ENCODE results near the gene CLEC18B. TPM values are rescaled to one million over a fixed set of nuclear protein-coding genes. Genes with fewer than 3 reads are reported as not detected.
"Not testable (repeated sequence)": the region's sequence is repeated elsewhere in the genome, so short reads cannot be mapped to it uniquely, and the experiment has no call there.

Gene CLEC18B
- total RNA-seq, 2 donors from 2014 or later: 1.4 TPM; not detected in 1

- Histone ChIP-seq H3K4me3 (no peak overlapping the region), H3K36me3 (peaks cover 15% of the 10 kb centered on the region), H3K27ac (peak overlapping the region; percentile 65), H3K4me1 (ENCODE audit: control insufficient read depth in 1 of 2, low read depth in 2 of 2) (peaks cover 8 to 19% of the 10 kb centered on the region in 2 donors), H3K27me3 (replicated peaks; ENCODE audit: insufficient read depth) (no peaks in the 10 kb centered on the region), H3K9me3 (no peaks in the 10 kb centered on the region)
- DNase-seq (ENCODE audit: low spot score) (no peak), ATAC-seq (ENCODE audit: insufficient number of reproducible peaks, low FRiP score, low read depth) (no peak)
- no peak for TF ChIP-seq CTCF (IDR thresholded peaks at IDR 0.05)
These were observed 29.0 kb upstream of the CLEC18B start for GRCh38 chr16:74450236-74450635.

GRCh38 chr16:74449470-74449869, 28.2 kb upstream of the CLEC18B start:
- DNase-seq (ENCODE audit: low spot score): no peak

GRCh38 chr16:74448990-74449389, 27.7 kb upstream of the CLEC18B start:
- H3K36me3 ChIP-seq: peaks cover 15% of the 10 kb centered on the region
- peak; percentile 84 for ATAC-seq (ENCODE audit: insufficient number of reproducible peaks, low FRiP score, low read depth)

More at GRCh38 chr16:74449470-74449869, 28.2 kb upstream of the CLEC18B start:
- H3K36me3 ChIP-seq: peaks cover 15% of the 10 kb centered on the region
- peaks cover 8 to 19% of the 10 kb centered on the region in 2 donors for H3K4me1 ChIP-seq (ENCODE audit: control insufficient read depth in 1 of 2, low read depth in 2 of 2)
- H3K9me3 ChIP-seq: no peaks in the 10 kb centered on the region
- no peak overlapping the region for H3K4me3 ChIP-seq
- no peak for TF ChIP-seq CTCF (IDR thresholded peaks at IDR 0.05)
- peak overlapping the region; percentile 65 for H3K27ac ChIP-seq
- no peak for ATAC-seq (ENCODE audit: insufficient number of reproducible peaks, low FRiP score, low read depth)
- no peaks in the 10 kb centered on the region for H3K27me3 ChIP-seq (replicated peaks; ENCODE audit: insufficient read depth)

GRCh38 chr16:74447578-74447977, 26.3 kb upstream of the CLEC18B start:
- Histone ChIP-seq H3K4me3 (no peak overlapping the region), H3K4me1 (ENCODE audit: control insufficient read depth in 1 of 2, low read depth in 2 of 2) (peaks cover 8 to 19% of the 10 kb centered on the region in 2 donors), H3K27me3 (replicated peaks; ENCODE audit: insufficient read depth) (no peaks in the 10 kb centered on the region), H3K27ac (no peak overlapping the region), H3K9me3 (no peaks in the 10 kb centered on the region), H3K36me3 (peaks cover 10% of the 10 kb centered on the region)
- DNase-seq (ENCODE audit: low spot score): no peak
- no peak for TF ChIP-seq CTCF (IDR thresholded peaks at IDR 0.05)
- no peak for ATAC-seq (ENCODE audit: insufficient number of reproducible peaks, low FRiP score, low read depth)

More at GRCh38 chr16:74448990-74449389, 27.7 kb upstream of the CLEC18B start:
- TF ChIP-seq CTCF (IDR thresholded peaks at IDR 0.05): no peak
- Histone ChIP-seq H3K27me3 (replicated peaks; ENCODE audit: insufficient read depth) (no peaks in the 10 kb centered on the region), H3K27ac (peak overlapping the region; percentile 65), H3K4me1 (ENCODE audit: control insufficient read depth in 1 of 2, low read depth in 2 of 2) (peaks cover 8 to 19% of the 10 kb centered on the region in 2 donors), H3K9me3 (no peaks in the 10 kb centered on the region), H3K4me3 (no peak overlapping the region)
- peak; percentile 18 for DNase-seq (ENCODE audit: low spot score)

GRCh38 chr16:74446866-74447265, 25.6 kb upstream of the CLEC18B start:
- no peaks in the 10 kb centered on the region for H3K27me3 ChIP-seq (replicated peaks; ENCODE audit: insufficient read depth)
- no peaks in the 10 kb centered on the region for H3K9me3 ChIP-seq
- peaks cover 4% of the 10 kb centered on the region for H3K36me3 ChIP-seq
- DNase-seq (ENCODE audit: low spot score): no peak
- no peak overlapping the region for H3K27ac ChIP-seq
- H3K4me3 ChIP-seq: no peak overlapping the region
- H3K4me1 ChIP-seq (ENCODE audit: control insufficient read depth in 1 of 2, low read depth in 2 of 2): peaks cover 8 to 19% of the 10 kb centered on the region in 2 donors
- ATAC-seq (ENCODE audit: insufficient number of reproducible peaks, low FRiP score, low read depth): no peak
- TF ChIP-seq CTCF (IDR thresholded peaks at IDR 0.05): no peak

- not testable (repeated sequence) for DNase-seq (ENCODE audit: low spot score); H3K36me3 ChIP-seq; H3K27ac ChIP-seq; H3K4me1 ChIP-seq (ENCODE audit: control insufficient read depth in 1 of 2, low read depth in 2 of 2); ATAC-seq (ENCODE audit: insufficient number of reproducible peaks, low FRiP score, low read depth); H3K4me3 ChIP-seq; H3K27me3 ChIP-seq (replicated peaks; ENCODE audit: insufficient read depth); H3K9me3 ChIP-seq
These were observed 22.5 kb upstream of the CLEC18B start for GRCh38 chr16:74443624-74444346.

All from thoracic aorta (tissue), 2 donors.